ENCODE data around the gene NBPF6. TPM values are rescaled to one million over a fixed set of nuclear protein-coding genes. Genes with fewer than 3 reads are reported as not detected.
"Not testable (repeated sequence)": the region's sequence is repeated elsewhere in the genome, so short reads cannot be mapped to it uniquely, and the experiment has no call there.

The NBPF6 gene
- total RNA-seq, 1 donor from 2014 or later: not detected

- H3K27me3 ChIP-seq; intact Hi-C loops (cut with DNase I); H3K36me3 ChIP-seq; H3K9me3 ChIP-seq; H3K27ac ChIP-seq; H3K4me3 ChIP-seq; DNase-seq; H3K4me1 ChIP-seq; ATAC-seq: not testable (repeated sequence)
Observed at GRCh38 chr1:108467155-108467554, 17.0 kb downstream of the NBPF6 start.

GRCh38 chr1:108470750-108471149 lies 20.6 kb downstream of the NBPF6 start:
- H3K36me3 ChIP-seq; H3K27ac ChIP-seq; H3K9me3 ChIP-seq; H3K4me1 ChIP-seq; ATAC-seq; H3K4me3 ChIP-seq; H3K27me3 ChIP-seq; intact Hi-C loops (cut with DNase I); DNase-seq: not testable (repeated sequence)

- H3K27me3 ChIP-seq; intact Hi-C loops (cut with DNase I); H3K27ac ChIP-seq; H3K4me3 ChIP-seq; DNase-seq; H3K4me1 ChIP-seq; H3K36me3 ChIP-seq; H3K9me3 ChIP-seq; ATAC-seq: not testable (repeated sequence)
Observed at GRCh38 chr1:108474516-108474915, 24.4 kb downstream of the NBPF6 start.

GRCh38 chr1:108478429-108479015 lies 28.4 kb downstream of the NBPF6 start:
- intact Hi-C loops (cut with DNase I): no loop called here
- Histone ChIP-seq H3K27me3 (no peaks in the 10 kb centered on the region), H3K36me3 (no peaks in the 10 kb centered on the region), H3K4me3 (no peak overlapping the region), H3K9me3 (peaks cover 7% of the 10 kb centered on the region), H3K27ac (no peak overlapping the region), H3K4me1 (no peaks in the 10 kb centered on the region)
- no peak for DNase-seq
- no peak for ATAC-seq
- no peak for TF ChIP-seq CTCF (IDR thresholded peaks at IDR 0.05)

- no peaks in the 10 kb centered on the region for H3K36me3 ChIP-seq
- no peaks in the 10 kb centered on the region for H3K4me1 ChIP-seq
- ATAC-seq (no peak), DNase-seq (no peak)
- H3K9me3 ChIP-seq: peaks cover 7% of the 10 kb centered on the region
- H3K27ac ChIP-seq: no peak overlapping the region
- no peak overlapping the region for H3K4me3 ChIP-seq
- no peak for TF ChIP-seq CTCF (IDR thresholded peaks at IDR 0.05)
- intact Hi-C loops (cut with DNase I): no loop called here
- no peaks in the 10 kb centered on the region for H3K27me3 ChIP-seq
Observed at GRCh38 chr1:108482708-108483107, 32.6 kb downstream of the NBPF6 start.

- H3K4me3 ChIP-seq; H3K4me1 ChIP-seq; H3K27me3 ChIP-seq; H3K9me3 ChIP-seq; DNase-seq; H3K27ac ChIP-seq; ATAC-seq; intact Hi-C loops (cut with DNase I); H3K36me3 ChIP-seq: not testable (repeated sequence)
Observed at GRCh38 chr1:108485990-108486389, 35.8 kb downstream of the NBPF6 start.

- H3K36me3 ChIP-seq; ATAC-seq; H3K9me3 ChIP-seq; H3K4me3 ChIP-seq; H3K27ac ChIP-seq; H3K27me3 ChIP-seq; H3K4me1 ChIP-seq; intact Hi-C loops (cut with DNase I); DNase-seq: not testable (repeated sequence)
Observed at GRCh38 chr1:108486707-108487106, 36.6 kb downstream of the NBPF6 start.

- DNase-seq; H3K36me3 ChIP-seq; H3K27ac ChIP-seq; H3K9me3 ChIP-seq; H3K4me1 ChIP-seq; H3K4me3 ChIP-seq; intact Hi-C loops (cut with DNase I); ATAC-seq; H3K27me3 ChIP-seq: not testable (repeated sequence)
Observed at GRCh38 chr1:108495008-108495407, 44.9 kb downstream of the NBPF6 start.

- H3K4me1 ChIP-seq; H3K27ac ChIP-seq; DNase-seq; intact Hi-C loops (cut with DNase I); H3K36me3 ChIP-seq; H3K27me3 ChIP-seq; H3K4me3 ChIP-seq; H3K9me3 ChIP-seq; ATAC-seq: not testable (repeated sequence)
Observed at GRCh38 chr1:108496856-108497255, 46.7 kb downstream of the NBPF6 start.
